Measurements from ENCODE around the gene PARD6G. TPM values are rescaled to one million over a fixed set of nuclear protein-coding genes. Genes with fewer than 3 reads are reported as not detected.

The PARD6G gene
- total RNA-seq, 1 donor from 2014 or later = 0.05 TPM

DNA sequence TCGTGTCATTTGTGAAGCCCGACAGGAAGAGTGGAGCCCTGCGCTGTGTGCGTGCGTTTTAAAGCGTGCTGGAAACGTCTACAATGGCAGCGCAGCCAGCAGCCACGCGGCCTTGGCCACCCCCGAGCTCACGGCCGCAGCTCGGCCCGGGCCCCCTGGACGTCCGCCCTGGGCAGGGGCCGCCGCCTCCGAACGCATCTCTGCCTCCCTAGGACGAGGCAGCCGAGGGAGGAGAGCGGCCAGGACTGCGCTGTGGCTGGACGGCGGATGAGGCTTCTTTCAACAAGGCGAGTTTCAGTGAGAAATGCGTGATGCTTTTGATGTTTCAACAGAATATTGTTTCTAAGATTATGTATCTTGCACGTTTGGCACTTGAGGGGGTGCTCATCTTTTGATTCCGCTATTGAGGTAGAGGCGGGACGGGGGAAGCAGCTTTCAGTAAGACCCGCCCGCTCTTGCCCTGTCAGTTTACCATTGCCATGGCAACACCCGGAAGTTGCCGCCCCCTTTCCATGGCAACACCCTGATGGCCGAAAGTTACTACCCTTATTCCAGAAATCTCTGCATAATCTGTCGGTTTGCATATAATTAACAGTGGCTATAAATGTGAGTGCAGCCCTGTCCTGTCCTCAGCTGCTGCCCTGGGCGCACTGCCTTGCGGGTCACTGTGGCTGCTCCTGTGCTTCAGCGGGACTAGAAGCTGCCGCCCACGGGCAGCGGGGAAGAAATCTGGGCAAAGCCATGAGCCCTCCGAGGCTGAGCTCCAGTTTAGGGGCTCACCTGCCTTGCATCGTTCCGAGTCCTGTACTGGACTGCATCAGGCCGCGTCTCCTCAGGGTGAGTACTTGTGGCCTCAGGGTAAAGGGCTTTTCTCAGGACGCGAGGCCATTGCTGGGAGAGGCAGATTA, 99.6 kb downstream of the PARD6G start:
- intact Hi-C loops (cut with micrococcal nuclease) = loop anchor here (1.0 to 2.0 kb wide), 2 partner anchors 39 to 113 kb away; partner anchors contain the start of genes ADNP2 and RBFA

DNA sequence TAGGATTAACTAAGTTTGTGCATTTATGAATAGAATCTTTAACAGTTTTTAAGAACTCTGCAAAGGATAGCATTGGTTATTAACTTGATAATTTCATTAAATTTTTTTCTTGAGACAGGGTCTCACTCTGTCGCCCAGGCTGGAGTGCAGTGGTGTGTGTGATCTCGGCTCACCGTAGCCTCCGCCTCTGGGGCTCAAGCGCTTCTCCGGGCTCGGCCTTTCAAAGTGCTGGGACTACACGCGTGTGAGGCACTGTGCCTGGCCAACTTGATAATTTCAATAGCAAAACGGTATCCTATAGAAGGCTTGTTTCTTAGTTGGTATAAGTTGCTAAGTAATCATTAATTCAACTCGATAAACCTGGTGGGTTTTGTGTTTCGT, 100.3 kb downstream of the PARD6G start:
- intact Hi-C loops (cut with micrococcal nuclease) = loop anchor here (1.0 to 2.0 kb wide), 2 partner anchors 38 to 113 kb away; partner anchors contain the start of genes ADNP2 and RBFA

DNA sequence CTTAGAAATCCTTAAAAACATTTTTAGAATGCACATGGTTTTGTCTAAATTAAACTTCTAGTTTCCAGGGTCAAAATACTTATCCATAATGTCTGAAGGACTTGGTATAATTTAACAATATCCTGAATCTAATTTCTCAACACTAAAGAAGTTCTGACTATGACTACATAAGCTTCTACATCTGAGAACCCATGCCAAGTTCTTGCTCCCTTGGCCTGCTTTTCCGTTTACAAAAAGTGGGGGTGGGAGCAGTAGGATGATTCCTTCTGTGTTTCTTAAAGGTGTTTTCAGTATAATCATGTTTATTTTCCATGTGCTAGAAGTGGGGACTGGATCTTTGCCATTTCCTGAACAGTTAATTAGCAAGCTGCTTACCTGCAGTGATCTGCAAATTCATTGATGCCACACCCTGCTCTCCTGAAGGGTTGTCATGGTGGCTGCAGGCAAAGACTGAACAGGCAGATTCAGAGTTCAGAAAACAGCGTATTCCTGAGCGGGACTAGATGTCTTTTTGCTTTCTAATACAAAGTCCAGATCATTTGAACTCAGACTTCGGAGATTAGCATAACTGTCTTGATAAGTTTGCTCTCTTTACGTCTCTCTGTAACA, 102.0 kb downstream of the PARD6G start:
- intact Hi-C loops (cut with micrococcal nuclease) = no loop called here

DNA sequence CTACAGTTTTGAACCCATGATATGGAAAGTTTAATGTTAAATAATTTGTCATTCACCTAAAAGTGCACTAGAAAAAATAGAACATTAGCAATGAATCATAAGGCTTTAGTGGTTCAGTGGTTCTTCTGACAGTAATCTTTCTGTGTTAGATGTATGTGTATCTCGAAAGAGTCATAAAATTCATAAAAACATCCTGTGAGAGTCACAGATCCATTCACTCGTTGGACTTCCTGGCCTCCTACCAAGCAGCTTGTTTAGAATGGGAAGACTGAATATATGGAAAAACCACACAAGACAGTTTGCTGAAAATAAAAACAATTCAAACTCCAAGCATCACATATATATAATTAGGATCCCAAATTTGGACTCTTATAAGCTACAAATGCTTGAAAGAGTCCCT, 103.4 kb downstream of the PARD6G start:
- intact Hi-C loops (cut with micrococcal nuclease) = no loop called here

DNA sequence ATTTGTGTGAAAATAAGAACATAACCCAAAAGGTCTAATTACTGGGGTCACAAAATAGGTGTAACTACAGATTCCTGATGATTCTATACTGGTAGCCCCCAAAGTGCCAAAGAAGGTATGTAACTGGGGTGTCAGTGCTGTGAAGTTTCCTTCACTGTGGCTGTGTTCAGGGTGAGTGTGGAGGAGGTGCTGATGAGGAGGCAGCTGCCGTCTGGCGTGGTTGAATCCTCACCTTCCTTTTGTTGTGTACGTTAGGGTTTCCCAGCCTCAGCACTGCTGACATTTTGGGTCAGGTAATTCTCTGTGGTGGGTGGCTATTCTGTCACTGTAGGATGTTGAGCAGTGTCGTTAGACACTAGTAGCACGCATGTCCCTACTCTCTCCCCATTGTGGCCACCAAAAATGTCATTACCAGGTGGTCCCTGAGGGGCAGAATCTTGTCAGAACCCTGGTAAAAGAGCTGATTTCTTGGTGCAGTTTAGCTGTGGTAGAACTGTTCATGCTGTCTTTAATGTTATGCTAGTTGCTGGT, 106.8 kb downstream of the PARD6G start:
- intact Hi-C loops (cut with micrococcal nuclease) = no loop called here

DNA sequence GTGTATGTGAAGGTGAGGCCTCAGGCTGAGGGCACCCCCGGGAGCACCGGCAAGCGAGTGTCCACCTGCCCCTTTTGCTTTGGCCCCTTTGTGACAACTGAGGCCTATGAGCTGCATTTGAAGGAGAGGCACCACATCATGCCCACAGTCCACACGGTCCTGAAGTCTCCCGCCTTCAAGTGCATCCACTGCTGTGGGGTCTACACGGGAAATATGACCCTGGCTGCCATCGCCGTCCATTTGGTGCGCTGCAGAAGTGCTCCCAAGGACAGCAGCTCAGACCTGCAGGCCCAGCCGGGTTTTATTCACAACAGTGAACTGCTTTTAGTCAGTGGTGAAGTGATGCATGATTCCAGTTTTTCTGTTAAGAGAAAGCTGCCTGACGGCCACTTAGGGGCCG, 109.3 kb downstream of the PARD6G start:
- intact Hi-C loops (cut with micrococcal nuclease) = no loop called here

DNA sequence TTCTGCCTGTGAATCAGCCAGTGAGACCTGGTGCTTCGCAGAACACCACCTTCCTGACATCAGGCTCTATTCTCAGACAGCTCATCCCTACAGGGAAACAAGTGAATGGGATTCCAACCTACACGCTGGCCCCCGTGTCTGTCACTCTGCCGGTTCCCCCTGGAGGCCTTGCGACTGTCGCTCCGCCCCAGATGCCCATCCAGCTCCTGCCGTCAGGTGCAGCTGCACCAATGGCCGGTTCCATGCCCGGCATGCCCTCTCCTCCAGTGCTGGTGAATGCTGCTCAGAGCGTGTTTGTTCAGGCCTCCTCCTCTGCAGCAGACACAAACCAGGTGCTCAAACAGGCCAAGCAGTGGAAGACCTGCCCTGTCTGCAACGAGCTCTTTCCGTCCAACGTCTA, 110.2 kb downstream of the PARD6G start:
- intact Hi-C loops (cut with micrococcal nuclease) = no loop called here

DNA sequence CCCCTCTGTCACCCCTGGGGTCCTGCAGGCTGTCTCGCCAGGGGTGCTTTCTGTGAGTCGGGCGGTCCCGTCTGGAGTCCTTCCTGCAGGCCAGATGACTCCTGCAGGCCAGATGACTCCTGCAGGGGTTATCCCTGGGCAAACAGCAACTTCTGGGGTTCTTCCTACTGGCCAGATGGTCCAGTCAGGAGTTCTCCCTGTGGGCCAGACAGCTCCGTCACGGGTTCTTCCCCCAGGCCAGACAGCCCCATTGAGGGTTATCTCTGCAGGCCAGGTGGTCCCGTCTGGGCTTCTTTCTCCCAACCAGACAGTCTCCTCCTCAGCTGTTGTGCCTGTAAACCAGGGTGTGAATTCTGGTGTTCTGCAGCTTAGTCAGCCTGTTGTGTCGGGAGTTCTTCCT, 110.6 kb downstream of the PARD6G start:
- intact Hi-C loops (cut with micrococcal nuclease) = no loop called here

DNA sequence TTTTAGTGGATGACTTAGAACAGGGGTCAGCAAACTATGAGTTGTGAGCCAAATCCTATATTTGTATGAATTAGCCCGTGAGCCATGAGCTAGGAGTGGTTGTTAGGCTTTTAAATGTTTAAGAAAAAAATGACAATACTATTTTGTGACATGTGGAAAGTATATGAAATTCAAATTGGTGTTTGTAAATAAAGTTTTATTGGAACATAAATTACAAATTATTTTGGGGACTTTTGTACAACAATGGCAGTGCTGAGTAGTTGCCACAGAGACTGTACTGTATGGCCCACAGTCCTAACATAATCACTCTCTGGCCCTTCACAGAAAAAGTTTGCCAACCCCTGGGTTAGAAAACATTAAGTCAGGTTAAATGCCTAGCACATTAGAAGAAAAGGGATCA, 112.2 kb downstream of the PARD6G start:
- intact Hi-C loops (cut with micrococcal nuclease) = no loop called here

DNA sequence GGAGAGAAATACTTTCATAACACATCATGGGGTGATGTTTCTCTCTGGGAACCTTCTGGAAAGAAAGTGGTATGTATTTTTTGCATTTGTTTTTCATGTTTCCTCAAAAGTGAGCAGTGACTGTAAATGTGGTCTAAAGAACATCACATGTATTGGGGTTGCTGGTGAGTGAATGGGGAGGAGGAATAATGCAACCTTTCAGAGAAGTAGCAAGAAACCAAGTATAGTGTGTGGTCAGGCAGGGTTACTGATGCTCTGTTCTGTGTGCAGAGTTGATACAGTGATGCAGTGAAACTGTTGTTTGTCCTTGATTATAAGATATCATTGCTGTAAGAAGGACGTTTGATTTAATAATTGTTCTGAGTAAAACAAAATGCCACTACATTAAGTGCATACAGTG, 114.2 kb downstream of the PARD6G start:
- intact Hi-C loops (cut with micrococcal nuclease) = no loop called here

DNA sequence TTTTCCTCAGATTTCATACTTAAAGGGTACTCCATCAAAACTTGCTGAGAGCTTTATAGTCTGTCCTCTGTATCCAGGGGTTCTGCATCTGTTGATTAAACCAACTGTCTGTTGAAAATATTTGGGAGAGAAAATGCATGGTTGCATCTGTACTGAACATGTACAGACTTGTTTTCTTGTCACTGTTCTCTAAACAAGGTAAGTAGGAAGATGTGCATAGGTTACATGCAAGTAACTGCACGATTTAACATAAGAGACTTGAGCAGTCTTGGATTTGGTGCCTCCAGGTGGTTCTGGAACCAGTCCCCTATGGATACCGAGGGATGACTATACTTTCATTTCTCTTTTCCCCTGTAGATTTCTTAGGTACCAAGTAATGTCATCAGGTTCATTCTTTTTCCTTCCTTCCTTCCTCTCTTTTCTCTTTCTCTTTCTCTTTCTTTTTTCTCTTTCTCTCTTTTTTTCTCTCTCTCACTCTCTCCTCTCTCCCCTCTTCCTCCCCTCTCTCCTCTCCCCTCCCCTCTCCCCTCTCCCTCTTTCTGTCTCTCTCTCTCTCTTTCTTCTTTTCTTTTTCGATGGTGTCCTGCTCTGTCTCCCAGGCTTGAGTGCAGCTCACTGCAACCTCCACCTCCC, 115.0 kb downstream of the PARD6G start:
- intact Hi-C loops (cut with micrococcal nuclease) = no loop called here

DNA sequence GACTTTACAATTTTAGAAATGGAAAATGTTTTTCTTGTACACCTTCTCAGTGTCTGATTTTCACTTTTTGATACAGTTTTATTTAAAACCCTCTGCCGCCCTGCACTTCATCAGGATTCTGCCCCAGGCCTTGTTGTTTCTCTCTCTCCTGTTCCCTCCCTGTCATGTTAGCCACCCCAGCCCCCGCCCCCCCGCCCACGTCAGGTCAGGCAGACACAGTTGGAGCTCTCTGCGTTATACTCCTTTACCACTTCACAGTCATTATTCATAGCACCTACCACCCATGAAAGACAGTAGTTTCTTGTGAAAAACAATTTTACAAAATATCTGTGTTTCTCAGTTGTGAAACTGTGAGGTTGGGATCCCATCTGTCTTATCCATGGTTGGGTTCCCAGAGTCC, 116.8 kb downstream of the PARD6G start:
- intact Hi-C loops (cut with micrococcal nuclease) = no loop called here

DNA sequence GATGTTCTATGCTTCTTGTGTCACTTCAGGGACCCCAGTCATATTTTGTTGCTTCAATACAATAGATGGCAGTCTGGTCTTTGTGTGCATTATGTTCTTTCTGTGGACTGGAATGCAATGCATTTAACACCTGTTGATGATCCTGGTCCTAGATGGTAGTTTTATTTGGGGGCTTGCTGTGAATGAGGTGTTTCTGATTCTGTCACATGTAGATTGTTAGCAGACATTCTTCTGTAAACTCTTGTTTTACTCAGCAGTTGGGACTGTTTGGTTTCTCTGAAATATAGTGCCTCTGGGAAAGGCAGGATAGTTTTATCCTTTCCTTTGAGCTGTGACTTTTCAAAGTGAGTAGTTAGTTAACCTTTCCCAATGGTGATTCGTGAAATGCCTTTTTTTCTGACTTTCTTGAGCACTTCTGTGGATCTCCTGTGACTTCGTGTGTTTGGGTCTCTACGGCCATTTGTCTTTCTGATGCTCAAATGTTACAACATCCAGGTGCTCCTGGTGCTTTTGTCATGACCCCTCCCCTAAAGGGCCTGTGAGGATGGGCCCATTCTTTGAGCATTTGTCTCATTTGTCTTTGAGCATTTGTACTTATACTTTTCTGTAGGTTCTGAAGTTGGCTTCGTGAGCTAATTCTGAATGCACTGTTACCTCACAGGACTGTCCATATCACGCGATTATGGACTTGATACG, 117.5 kb downstream of the PARD6G start:
- intact Hi-C loops (cut with micrococcal nuclease) = no loop called here

DNA sequence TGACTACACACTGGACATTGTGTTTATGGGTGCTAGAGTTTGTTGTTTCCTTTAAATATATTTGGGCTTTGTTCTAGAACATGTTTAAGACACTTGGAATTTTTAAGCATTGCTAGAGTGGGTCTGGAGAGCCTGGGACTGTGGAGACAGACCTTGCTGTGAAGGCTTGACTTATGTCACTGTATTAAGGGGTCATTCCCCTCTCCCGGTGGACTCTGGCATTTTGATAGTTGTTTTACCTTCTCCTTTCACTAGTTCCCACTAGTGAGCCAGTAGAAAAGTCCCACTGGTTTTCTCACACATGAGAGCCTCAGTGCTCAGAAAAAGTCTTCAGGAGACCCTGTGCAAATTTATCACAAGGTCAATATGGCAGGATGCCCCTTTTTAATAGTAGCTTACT, 119.7 kb downstream of the PARD6G start:
- intact Hi-C loops (cut with micrococcal nuclease) = no loop called here

DNA sequence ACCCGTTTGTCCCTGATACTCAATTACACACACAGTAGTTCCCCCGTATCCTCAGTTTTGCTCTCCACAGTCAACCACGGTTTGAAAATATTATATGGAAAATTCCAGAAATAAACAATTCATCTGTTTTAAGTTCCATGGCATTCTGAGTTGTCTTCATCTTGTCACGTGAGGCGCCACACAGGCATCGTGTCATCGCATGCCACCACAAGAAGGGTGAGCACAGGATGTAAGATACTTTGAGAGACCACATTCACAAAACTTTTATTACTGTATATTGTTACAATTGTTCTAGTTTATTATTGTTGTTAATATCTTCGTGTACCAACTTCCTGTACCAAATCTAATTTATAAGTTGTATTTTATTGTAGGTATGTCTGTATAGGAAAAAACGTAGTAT, 120.5 kb downstream of the PARD6G start:
- intact Hi-C loops (cut with micrococcal nuclease) = no loop called here

DNA sequence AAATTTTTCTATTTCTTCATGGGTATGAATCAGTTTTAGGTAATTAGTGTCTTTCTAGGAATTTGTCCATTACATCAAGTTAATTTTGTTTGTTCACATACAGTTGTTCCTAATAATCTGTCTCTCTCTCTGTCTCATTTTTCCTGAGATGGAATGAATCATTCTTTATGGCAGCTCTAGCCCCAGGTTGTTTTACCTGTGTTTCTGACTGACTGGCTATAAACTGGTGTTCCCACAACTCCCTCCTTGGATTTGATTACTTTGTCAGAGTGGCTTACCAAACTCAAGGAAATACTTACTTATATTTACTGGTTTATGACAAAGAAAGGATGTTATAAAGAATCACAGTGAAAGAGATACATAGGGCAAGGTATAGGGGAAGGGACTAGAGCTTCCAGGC, 123.2 kb downstream of the PARD6G start:
- intact Hi-C loops (cut with micrococcal nuclease) = no loop called here

DNA sequence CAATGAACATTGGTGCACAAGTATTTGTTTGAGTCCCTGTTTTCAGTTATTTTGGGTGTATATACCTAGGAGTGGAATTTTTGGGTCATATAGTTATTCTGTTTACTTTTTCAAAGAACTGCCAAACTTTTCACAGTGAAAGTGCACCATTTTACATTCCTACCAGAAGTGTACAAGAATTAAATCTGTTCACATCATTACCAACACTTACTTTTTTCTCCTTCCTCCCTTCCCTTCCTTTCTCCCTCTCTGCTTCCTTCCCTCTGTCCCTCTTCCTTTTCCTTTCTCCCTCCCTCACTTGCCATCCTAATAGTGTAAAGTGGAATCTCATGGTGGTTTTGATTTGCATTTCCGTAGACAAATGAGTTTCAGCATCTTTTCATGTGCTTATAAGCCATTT, 126.4 kb downstream of the PARD6G start:
- intact Hi-C loops (cut with micrococcal nuclease) = no loop called here

DNA sequence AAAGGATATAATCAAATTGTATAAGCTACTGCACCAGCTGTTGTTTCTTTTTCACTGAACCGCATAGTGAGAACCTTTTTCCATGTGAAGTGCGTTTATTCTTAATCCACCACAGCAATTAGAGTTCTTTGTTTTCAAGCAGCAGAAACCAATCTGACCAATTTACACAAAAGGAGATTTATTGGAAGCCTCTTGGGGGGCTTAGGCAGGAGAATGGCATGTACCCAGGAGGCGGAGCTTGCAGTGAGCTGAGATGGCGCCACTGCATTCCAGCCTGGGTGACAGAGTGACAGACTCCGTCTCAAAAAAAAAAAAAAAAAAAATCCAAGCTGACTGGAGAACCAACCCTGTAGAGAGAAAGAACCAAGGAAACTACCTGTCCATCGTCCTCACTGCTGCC, 128.2 kb downstream of the PARD6G start:
- intact Hi-C loops (cut with micrococcal nuclease) = no loop called here

DNA sequence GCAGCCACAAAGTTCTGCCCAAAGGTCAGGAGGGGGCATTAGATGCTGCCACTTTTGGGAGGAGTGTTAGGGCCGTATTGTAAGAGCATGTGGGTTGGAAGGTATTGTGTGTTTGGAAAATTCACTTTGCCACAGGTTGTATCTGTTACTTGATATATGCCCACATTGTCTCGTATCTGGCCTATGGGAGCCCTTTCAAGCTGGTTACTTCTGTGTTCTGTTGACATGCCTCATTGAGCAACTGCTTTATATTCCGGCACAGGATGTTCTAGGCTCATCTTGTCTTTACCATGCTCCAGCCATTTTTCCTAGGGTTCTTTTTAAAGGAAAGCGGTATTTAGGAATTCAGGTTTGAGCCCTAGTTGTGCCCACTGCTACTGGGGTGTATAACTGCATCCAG, 132.3 kb downstream of the PARD6G start:
- intact Hi-C loops (cut with micrococcal nuclease) = no loop called here

DNA sequence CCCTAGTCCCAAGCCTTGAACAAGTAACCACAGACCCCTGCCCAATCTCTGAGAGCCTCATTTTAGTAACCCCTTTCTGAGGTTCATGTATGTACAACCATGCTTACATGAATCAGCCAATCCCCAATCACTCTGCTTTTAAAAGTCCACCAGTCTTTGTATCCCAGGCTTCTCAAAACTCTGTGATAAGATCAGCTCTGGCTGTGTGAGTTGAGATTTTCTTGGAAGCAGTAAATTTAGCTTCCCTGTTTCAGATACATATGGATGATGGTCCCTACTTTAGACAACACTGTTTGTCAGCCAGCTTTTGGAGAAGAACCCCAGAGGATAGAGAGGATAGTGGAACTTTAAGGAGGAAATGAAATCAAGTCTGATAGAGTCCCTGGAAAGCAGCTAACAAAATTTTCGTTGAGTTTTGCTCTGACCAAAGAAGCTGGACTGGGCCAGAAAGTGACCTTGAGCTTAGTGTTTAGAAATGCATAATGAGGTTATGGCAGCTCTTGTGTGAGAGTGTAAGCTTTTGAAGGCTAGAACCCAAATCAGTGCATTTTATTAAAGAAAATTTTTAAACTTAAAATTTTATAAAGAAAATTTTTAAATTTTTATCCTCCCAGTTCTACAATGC, 134.6 kb downstream of the PARD6G start:
- intact Hi-C loops (cut with micrococcal nuclease) = no loop called here

DNA sequence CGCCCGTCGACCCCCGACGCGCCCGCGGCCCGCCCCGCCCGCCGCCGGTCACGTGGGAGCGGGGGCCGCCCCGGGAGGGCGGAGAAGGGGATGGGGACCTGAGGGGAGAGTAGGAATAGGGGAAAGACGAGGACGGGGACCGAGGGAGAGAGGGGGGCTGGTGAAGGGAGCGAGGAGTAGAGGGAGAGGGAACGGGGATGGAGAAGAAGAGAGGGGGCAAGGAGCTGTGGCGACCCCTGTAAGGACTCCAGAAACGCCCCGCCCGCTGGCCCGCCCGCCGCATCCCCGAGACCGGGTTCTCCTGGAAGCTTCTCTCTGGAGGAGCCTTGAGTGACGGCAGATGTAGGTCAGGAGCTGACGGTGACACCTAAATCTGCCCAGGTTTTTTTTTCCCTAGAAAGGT, 137.6 kb downstream of the PARD6G start:
- intact Hi-C loops (cut with micrococcal nuclease) = loop anchor here (1.0 to 2.0 kb wide), 2 partner anchors 37 to 75 kb away; partner anchors contain the start of gene RBFA
